Subcutaneous adipose tissue (tissue), 4 donors: ENCODE data around the gene MEGF10. TPM values are rescaled to one million over a fixed set of nuclear protein-coding genes. Genes with fewer than 3 reads are reported as not detected.

Experiments used
- CTCF ChIP-seq: fragments of 450-650 bp; IDR thresholded peaks from one replicate; pipeline ENCODE4 v1.5.1; 2016; ENCODE audit warnings: low read depth, mild to moderate bottlenecking, control low read depth, antibody characterized with exemption, moderate library complexity
- total RNA-seq, 4 donors: library from RNA; depleted of rRNA; stranded (reverse); fragments of >200 nt; gene quantifications; one replicate each; pipeline ENCODE4 v1.1.0, GENCODE V29; 2016

MEGF10 gene
- total RNA-seq, 4 donors from 2014 or later, result 0.16 to 1.7 (median 0.78) TPM

GRCh38 chr5:127418367-127418766 lies 127.8 kb downstream of the MEGF10 start:
- no peak for TF ChIP-seq CTCF

DNA sequence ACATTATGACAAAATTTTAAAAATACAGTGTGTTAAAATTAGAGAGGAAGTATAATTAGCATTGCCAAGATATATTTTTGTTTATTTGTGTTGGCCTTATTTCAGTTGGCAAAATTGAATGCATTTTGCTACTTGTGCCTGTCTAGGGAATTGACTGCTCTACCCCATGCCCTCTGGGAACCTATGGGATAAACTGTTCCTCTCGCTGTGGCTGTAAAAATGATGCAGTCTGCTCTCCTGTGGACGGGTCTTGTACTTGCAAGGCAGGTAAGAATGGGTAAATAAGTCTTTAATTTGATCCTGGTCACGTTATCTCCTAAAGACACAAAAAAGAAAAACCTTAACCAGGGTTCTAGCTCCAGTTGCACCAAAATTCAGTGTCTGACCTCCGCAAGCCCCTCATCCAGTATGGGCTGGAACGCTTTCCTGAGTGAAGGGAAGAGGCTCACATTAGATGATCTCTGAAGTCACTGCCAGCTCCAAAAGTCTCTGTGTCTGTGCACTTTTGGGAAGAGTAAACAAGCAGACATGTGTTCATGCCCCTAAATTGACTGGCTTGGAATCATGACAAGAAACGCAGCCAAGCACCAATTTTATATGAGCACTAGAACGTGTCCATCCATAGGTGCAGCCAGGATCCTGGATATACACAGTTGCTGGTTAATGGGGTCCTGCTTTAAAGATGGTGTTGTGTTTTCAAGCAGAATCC lies 128.5 kb downstream of the MEGF10 start:
- no peak for TF ChIP-seq CTCF

GRCh38 chr5:127419683-127420257 lies 129.2 kb downstream of the MEGF10 start:
- no peak for TF ChIP-seq CTCF

DNA sequence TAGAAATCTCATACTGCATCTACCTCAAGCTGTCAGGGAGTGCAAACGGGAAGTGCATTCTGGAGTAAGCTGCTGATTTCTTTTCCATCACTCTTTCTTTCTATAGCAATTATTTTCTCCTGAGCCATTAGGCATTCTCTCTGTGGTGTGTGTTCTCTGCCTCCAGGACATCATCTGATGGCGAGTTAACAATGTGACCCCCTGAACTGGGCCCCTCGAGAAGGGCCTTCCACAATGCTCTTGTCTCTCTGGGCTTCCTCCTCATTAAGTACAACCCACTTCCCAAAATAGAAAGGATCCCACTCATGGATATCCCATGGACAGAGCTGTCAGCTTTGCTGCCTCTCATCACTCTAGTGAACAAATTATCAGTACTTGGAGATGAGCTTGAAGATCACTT lies 130.2 kb downstream of the MEGF10 start:
- no peak for TF ChIP-seq CTCF

GRCh38 chr5:127421471-127421870 lies 130.9 kb downstream of the MEGF10 start:
- TF ChIP-seq CTCF, result no peak

- no peak for TF ChIP-seq CTCF
These were observed 132.7 kb downstream of the MEGF10 start for GRCh38 chr5:127423173-127423798.

GRCh38 chr5:127425037-127425436 lies 134.4 kb downstream of the MEGF10 start:
- TF ChIP-seq CTCF, result no peak
